Measurements from ENCODE around the gene SLC13A2.

The SLC13A2 gene

GRCh38 chr17:28470914-28471366, 2.5 kb upstream of the SLC13A2 start:
- DNase-seq (ENCODE audit: low read depth): no peak

GRCh38 chr17:28471531-28472342, 1.7 kb upstream of the SLC13A2 start:
- no peak for DNase-seq (ENCODE audit: low read depth)

DNA sequence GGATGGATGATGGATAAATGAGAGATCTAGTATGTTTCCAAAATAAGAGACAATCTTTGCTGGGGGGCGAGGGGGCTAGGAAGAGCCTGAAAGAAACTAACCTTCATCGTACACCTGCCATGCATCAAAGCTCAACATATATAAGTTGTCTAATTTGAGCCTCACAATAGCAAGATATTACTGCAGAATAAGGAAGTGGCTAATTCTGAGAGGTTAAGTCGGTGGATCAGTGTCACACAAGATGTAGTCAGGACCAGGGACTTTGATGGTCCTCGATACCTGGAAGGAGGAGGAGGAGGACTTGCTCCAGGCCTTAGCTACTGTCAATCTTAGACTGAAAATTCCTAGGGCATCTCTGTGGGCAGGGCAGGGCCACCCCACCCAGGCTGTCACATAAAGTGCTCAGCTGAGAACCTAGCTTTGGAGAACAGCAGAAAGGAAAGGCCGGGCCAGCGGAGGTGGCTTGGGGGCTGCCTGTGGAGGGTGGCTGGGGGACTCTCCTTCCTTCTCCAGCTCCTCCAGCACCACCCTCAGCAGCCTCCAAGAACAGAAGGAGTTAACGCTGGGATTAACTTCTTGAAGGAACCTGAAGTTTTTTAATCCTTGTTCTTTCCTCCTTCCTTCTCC, 460 bp upstream of the SLC13A2 start:
- no peak for DNase-seq (ENCODE audit: low read depth)

DNA sequence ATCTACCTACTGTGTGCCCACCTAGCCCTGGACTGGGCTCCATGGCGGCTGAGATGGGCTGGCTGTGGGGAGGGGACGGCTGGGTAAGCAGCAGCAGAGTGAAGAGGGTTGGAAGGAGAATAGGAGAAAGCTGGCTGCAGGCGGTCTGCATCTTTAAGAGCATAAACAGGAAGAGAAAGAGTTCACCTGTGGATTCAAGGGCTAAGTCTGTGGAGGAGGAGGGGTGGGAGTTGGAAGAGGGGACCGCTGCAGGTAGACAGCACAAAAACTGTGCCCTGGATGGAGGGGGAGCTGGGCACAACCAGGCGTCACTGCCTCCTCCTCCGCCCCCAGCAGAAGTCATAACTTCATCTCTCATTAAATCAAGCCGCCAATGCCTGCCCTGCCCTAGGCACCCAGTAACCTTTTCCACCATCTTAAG, 677 bp downstream of the SLC13A2 start:
- DNase-seq (ENCODE audit: low read depth): no peak

GRCh38 chr17:28475151-28475900, 1.9 kb downstream of the SLC13A2 start:
- DNase-seq (ENCODE audit: low read depth): no peak

- DNase-seq (ENCODE audit: low read depth): no peak
Observed at GRCh38 chr17:28476076-28476865, 2.8 kb downstream of the SLC13A2 start.

- no peak for DNase-seq (ENCODE audit: low read depth)
Observed at GRCh38 chr17:28477928-28478327, 4.5 kb downstream of the SLC13A2 start.

DNA sequence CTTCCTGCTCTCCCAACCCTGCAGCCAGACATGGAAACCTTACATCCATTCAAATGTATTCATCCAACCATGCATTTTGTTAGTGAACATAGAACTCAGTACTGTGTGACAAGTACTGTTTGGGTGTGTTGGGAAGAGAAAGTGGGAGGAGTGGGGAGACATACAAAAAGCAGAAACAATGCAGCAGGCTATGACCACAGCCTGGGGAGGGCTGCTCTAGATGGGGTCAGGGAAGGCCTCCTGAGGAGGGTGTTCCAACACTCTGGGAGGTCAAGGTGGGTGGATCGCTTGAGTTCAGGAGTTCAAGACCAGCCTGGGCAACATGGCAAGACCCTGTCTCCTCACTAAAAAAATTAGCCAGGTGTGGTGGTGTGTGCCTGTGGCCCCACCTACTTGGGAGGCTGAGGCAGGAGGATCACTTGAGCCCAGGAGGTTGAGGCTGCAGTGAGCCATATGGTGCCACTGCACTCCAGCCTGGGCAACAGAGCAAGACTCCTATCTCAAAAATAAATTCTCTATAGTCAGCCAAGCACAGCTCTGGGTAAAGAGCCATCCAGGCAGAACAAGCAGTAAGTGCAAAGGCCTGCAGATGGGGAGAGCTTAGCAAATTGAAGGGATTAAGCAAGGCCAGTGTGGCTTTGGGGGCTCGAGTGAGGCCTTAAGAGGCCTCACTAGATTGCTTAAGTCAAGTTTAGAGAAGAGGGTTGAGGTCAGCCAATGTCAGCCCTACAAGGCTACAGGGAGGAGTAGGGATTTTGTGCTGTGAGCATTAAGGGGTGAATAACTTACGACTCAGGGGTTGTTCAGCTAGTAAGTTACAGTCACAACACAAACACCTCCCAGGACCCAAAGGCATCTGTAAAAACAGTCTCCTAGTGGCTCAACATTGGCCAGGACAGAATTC, 5.5 kb downstream of the SLC13A2 start:
- no peak for DNase-seq (ENCODE audit: low read depth)

DNA sequence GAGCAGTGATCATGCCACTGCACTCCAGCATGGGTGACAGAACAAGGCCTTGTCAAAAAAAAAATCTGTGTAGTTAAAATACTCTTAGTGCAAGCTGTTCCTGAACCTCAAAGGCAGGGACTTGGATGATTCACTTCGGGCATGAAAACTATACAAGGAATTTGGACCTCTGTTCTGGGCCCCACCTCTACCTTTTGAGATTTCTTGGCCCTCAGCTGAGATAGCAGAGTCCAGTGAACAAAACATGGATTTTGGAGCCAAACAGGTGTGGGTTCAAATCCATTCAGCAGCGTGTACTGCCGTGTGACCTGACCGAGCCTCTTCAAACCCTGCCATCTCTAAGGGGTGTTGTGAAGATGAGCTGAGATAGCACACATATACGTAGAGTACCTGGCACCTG, 6.8 kb downstream of the SLC13A2 start:
- DNase-seq (ENCODE audit: low read depth): no peak

DNA sequence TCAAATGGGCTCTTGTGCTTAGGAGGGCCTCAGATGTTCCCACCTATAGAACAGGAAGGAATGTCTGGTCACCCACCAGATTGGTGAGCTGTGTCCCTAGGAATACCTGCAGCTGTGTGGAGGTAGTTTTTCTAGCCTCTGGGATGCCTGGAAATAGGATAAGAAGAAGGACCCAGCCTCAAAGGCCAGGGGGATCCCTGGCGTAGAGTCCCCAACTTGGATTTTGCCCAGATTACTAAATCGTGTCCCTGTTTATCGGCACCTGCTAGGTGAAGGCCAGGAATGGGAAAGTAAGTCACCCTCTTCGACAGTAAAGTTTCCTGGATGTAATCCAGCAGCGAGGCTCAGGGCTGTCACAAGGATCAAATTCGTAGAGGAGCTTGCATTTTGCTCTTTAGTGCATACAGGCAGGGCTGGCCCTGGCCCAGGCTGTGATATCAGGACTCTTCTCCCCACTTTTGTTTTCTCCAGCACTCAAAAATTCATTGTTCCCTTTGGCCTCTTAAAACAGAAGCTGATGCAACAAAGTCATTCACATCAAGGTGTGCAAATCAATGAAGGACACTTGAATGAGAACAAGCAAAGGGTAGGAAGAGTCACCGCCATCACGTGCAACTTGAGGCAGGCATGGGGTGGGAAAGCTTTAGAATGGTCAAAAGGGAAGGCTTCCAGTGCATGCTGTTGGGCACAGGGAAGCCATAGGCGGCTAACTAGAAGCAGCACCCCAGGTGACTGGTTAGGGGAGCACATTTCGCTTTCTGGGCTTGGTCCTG, 7.5 kb downstream of the SLC13A2 start:
- DNase-seq (ENCODE audit: low read depth): no peak

DNA sequence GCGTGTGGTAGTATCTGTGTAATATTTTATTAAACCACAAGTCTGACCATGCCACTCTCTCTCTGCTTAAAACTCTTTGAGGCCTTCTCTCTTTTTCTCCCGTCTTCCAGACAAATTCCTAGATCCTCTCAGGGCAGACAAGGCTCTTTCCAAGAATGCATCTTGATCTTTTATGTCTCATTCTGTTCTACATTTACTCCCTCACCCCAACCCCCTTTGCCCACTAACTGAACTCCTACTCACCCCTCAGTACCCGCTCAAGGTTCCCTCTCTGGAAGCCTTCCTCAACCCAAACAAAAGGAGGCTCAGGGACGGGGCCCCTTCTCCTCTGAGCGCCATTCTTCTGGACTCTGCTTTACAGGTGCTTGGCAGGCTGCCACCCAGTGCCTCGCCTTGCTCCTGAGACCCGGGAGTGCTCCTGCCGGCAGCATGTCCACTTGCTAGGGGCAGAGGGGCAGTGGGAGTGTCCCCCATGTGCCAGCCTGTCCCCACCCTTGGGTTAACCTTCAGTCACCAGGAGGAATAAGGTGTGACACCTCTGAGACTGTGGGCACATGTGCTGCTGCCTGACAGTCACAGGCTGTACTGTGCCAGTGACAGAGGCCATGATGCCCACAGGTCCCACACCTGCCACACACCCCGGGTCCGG, 9.2 kb downstream of the SLC13A2 start:
- no peak for DNase-seq (ENCODE audit: low read depth)

DNA sequence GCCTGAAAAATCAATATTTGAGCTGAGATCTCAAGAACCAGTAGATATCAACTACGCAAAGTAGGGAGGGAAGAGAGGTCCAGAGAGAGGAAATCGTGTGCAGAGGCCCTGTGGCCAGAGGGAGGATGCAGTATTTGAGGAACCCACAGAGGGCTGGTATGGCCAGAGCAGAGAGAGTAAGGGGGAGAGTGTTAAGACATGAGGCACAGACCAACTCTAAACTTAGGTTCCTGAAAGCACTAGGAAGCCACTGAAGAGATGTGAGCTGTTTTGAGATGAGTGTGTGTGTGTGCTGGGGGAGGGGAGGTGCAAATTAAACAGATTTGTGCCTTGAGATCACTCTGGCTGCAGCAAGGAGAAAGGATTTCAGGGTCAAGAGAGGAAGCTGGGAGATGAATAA, 10.9 kb downstream of the SLC13A2 start:
- DNase-seq (ENCODE audit: low read depth): no peak

DNA sequence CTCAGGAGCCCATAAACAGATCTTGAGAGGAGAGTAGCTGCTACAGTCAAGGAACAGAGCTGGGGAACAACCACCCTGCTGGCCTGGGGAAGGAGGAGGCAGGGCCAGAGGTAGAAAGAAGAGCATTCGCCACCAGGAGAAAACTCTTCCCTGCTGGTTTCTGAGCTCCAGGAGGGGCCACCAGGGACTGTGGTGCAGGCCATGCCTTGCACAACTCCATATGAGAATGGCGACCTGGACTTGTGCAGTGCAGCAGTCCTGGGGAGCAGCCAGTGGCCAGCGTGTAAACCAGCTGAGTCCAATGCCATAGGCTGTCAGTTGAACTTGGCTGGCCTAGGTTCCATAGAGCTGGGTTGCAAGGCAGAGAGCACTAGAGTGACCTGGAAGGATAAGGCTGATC, 11.6 kb downstream of the SLC13A2 start:
- no peak for DNase-seq (ENCODE audit: low read depth)

GRCh38 chr17:28487881-28488532, 14.6 kb downstream of the SLC13A2 start:
- no peak for DNase-seq (ENCODE audit: low read depth)

GRCh38 chr17:28488533-28489276, 15.3 kb downstream of the SLC13A2 start:
- DNase-seq (ENCODE audit: low read depth): no peak

GRCh38 chr17:28491286-28491685, 17.8 kb downstream of the SLC13A2 start:
- no peak for DNase-seq (ENCODE audit: low read depth)

DNA sequence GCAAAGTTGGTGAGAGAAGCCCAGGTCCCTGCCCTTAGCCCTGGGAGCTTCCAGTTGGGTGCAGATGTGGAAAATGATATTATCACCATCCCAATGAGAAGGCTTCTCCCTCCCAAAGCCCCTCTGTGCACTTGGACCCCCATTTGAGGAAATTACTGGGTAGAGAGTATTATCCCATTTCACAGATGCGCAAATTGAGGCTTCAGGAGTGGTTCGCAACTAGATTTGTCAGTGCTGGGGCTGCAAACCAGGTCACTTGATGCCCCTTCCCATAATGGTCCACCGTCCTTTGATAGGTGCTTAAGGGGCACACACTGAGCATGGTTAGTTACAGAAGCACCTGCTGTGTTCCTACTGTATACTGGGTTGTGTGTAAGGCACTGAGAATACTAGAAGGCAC, 18.4 kb downstream of the SLC13A2 start:
- DNase-seq (ENCODE audit: low read depth): no peak
